ENCODE results near the gene ATF4. TPM values are rescaled to one million over a fixed set of nuclear protein-coding genes. Genes with fewer than 3 reads are reported as not detected.

The ATF4 gene
- polyA plus RNA-seq, 1 experiment: 886 TPM

GRCh38 chr22:39568278-39568981 lies 48.1 kb downstream of the ATF4 start:
- Histone ChIP-seq H3K27me3 (ENCODE audit: control insufficient read depth, insufficient read depth, low read length) (no peaks in the 10 kb centered on the region; the same call in 1 of the 2 replicates), H3K36me3 (ENCODE audit: control insufficient read depth, insufficient read depth, low read length) (no peaks in the 10 kb centered on the region), H3K4me3 (ENCODE audit: low read depth, low read length) (no peak overlapping the region)
- DNase-seq (ENCODE audit: low read depth): no peak
- POLR2A ChIA-PET: no interaction called here
- no peak for TF ChIP-seq CTCF (IDR thresholded peaks at IDR 0.05; ENCODE audit: insufficient read depth, low read depth, low read length)
- CTCF ChIA-PET: no interaction called here

- POLR2A ChIA-PET: no interaction called here
- DNase-seq (ENCODE audit: low read depth): no peak
- no peak for TF ChIP-seq CTCF (IDR thresholded peaks at IDR 0.05; ENCODE audit: insufficient read depth, low read depth, low read length)
- no peak overlapping the region for H3K4me3 ChIP-seq (ENCODE audit: low read depth, low read length)
- H3K36me3 ChIP-seq (ENCODE audit: control insufficient read depth, insufficient read depth, low read length): no peaks in the 10 kb centered on the region
- H3K27me3 ChIP-seq (ENCODE audit: control insufficient read depth, insufficient read depth, low read length): no peaks in the 10 kb centered on the region; the same call in 1 of the 2 replicates
- CTCF ChIA-PET: no interaction called here
These were observed 48.7 kb downstream of the ATF4 start for GRCh38 chr22:39569066-39569465.

GRCh38 chr22:39570226-39570625 lies 49.9 kb downstream of the ATF4 start:
- H3K36me3 ChIP-seq (ENCODE audit: control insufficient read depth, insufficient read depth, low read length): no peaks in the 10 kb centered on the region
- POLR2A ChIA-PET: no interaction called here
- no peak overlapping the region for H3K4me3 ChIP-seq (ENCODE audit: low read depth, low read length)
- CTCF ChIA-PET: interaction anchor here (0.7 kb wide), 1 partner anchor 11 kb away, joined by 3 read pairs; no protein-coding TSS in a partner anchor
- H3K27me3 ChIP-seq (ENCODE audit: control insufficient read depth, insufficient read depth, low read length): no peaks in the 10 kb centered on the region; the same call in 1 of the 2 replicates
- no peak for DNase-seq (ENCODE audit: low read depth)
- no peak for TF ChIP-seq CTCF (IDR thresholded peaks at IDR 0.05; ENCODE audit: insufficient read depth, low read depth, low read length)

- DNase-seq (ENCODE audit: low read depth): no peak
- ChIA-PET POLR2A (no interaction called here), CTCF (no interaction called here)
- TF ChIP-seq CTCF (IDR thresholded peaks at IDR 0.05; ENCODE audit: insufficient read depth, low read depth, low read length): no peak
- Histone ChIP-seq H3K36me3 (ENCODE audit: control insufficient read depth, insufficient read depth, low read length) (no peaks in the 10 kb centered on the region), H3K27me3 (ENCODE audit: control insufficient read depth, insufficient read depth, low read length) (no peaks in the 10 kb centered on the region; the same call in 1 of the 2 replicates), H3K4me3 (ENCODE audit: low read depth, low read length) (no peak within 1 kb of the TSS)
These were observed 50.3 kb downstream of the ATF4 start, which contains the start of gene CACNA1I for GRCh38 chr22:39570665-39571064. TSS of gene CACNA1I (plus strand) at chr22:39570753. CDS start at chr22:39570753, 0 bp downstream.

- no peak for TF ChIP-seq CTCF (IDR thresholded peaks at IDR 0.05; ENCODE audit: insufficient read depth, low read depth, low read length)
- Histone ChIP-seq H3K36me3 (ENCODE audit: control insufficient read depth, insufficient read depth, low read length) (no peaks in the 10 kb centered on the region), H3K27me3 (ENCODE audit: control insufficient read depth, insufficient read depth, low read length) (no peaks in the 10 kb centered on the region; the same call in 1 of the 2 replicates), H3K4me3 (ENCODE audit: low read depth, low read length) (no peak overlapping the region)
- POLR2A ChIA-PET: no interaction called here
- CTCF ChIA-PET: no interaction called here
- no peak for DNase-seq (ENCODE audit: low read depth)
These were observed 51.2 kb downstream of the ATF4 start for GRCh38 chr22:39571538-39571937.

Other genes with a start within 250 kb of the ATF4 start
- 3,985 and 4,772 TPM in 2 replicates for gene RPL3, start 200.9 kb upstream of the ATF4 start, polyA plus RNA-seq (2011; rRNA removed)
- gene SYNGR1, start 170.6 kb upstream of the ATF4 start, polyA plus RNA-seq (2011; rRNA removed): 44.4 and 65.6 TPM in 2 replicates
- 15.6 and 27.2 TPM in 2 replicates for gene TAB1, start 120.8 kb upstream of the ATF4 start, polyA plus RNA-seq (2011; rRNA removed)
- 0.53 and 0.66 TPM in 2 replicates for gene MGAT3, start 63.5 kb upstream of the ATF4 start, polyA plus RNA-seq (2011; rRNA removed)
- 17.5 and 21.0 TPM in 2 replicates for gene MIEF1, start 18.3 kb upstream of the ATF4 start, polyA plus RNA-seq (2011; rRNA removed)
- 64.0 and 66.7 TPM in 2 replicates for gene RPS19BP1, start 12.2 kb downstream of the ATF4 start, polyA plus RNA-seq (2011; rRNA removed)
- gene CACNA1I, start 50.2 kb downstream of the ATF4 start, polyA plus RNA-seq (2011; rRNA removed): 0.01 TPM in 1 of 2 replicates, not detected in the other